DND-41 (cell line): Measurements from ENCODE around the gene PLAAT5.
"Not testable (repeated sequence)": the region's sequence is repeated elsewhere in the genome, so short reads cannot be mapped to it uniquely, and the experiment has no call there.

Experiments used
- ATAC-seq: fragments of 200-7000 bp; cut with Tn5 transposase; 3 replicates; pipeline ENCODE4 v1.9.1; 2021; ENCODE audit warnings: low read depth; ENCODE audit not compliant: insufficient read depth
- DNase-seq: peaks from one replicate; pipeline ENCODE4 v3.0.0-alpha.2; 2020
- H2AFZ ChIP-seq: 2 replicates; pipeline ENCODE4 v1.6.0; 2012; ENCODE audit warnings: low read depth, low read length
- H3K27ac ChIP-seq: 2 replicates; pipeline ENCODE4 v1.5.1; 2012; ENCODE audit warnings: low read length, inconsistent platforms
- H3K27me3 ChIP-seq: fragments of 200-600 bp; sonication (generic); 2 replicates; pipeline ENCODE4 v1.6.0; 2012; ENCODE audit warnings: low read length, mild to moderate bottlenecking, inconsistent platforms; ENCODE audit not compliant: insufficient read depth, poor library complexity
- H3K36me3 ChIP-seq: 2 replicates; pipeline ENCODE4 v1.5.1; 2012; ENCODE audit warnings: low read length, inconsistent platforms; ENCODE audit not compliant: insufficient read depth
- H3K4me1 ChIP-seq: 2 replicates; pipeline ENCODE4 v1.5.1; 2012; ENCODE audit warnings: mild to moderate bottlenecking, low read length; ENCODE audit not compliant: insufficient read depth
- H3K4me2 ChIP-seq: 2 replicates; pipeline ENCODE4 v1.6.0; 2012; ENCODE audit warnings: mild to moderate bottlenecking, moderate library complexity, low read length, inconsistent platforms; ENCODE audit not compliant: insufficient read depth
- H3K4me3 ChIP-seq, 2 experiments: fragments of 200-600 bp in 1 of 2; shearing (Covaris generic) in 1 of 2; 2 replicates each; pipeline ENCODE4 v1.5.1; 2012 to 2016; ENCODE audit warnings: inconsistent platforms in 2 of 2, low read length in 2 of 2, mild to moderate bottlenecking in 2 of 2, low read depth in 1 of 2, moderate library complexity in 1 of 2
- H3K79me2 ChIP-seq: 2 replicates; pipeline ENCODE4 v1.6.0; 2012; ENCODE audit warnings: low read length, inconsistent platforms; ENCODE audit not compliant: insufficient read depth
- H3K9ac ChIP-seq: 2 replicates; pipeline ENCODE4 v1.6.0; 2012; ENCODE audit warnings: low read depth, mild to moderate bottlenecking, inconsistent platforms, low read length, moderate library complexity
- H3K9me3 ChIP-seq: 2 replicates; pipeline ENCODE4 v1.5.1; 2012; ENCODE audit warnings: low read length, moderate library complexity, mild to moderate bottlenecking, inconsistent platforms; ENCODE audit not compliant: insufficient read depth, severe bottlenecking
- H4K20me1 ChIP-seq: 2 replicates; pipeline ENCODE4 v1.6.0; 2012; ENCODE audit warnings: low read length; ENCODE audit not compliant: insufficient read depth
- CTCF ChIP-seq: IDR thresholded peaks from 2 replicates; pipeline ENCODE4 v1.5.1; 2012; ENCODE audit warnings: borderline replicate concordance, low read length, moderate library complexity, mild to moderate bottlenecking; ENCODE audit not compliant: poor library complexity, severe bottlenecking; ENCODE audit errors: extremely low read depth
- EZH2 ChIP-seq: IDR thresholded peaks from 3 replicates; pipeline ENCODE4 v1.6.1; 2012; ENCODE audit warnings: borderline replicate concordance, low read depth, mild to moderate bottlenecking, moderate library complexity, low read length, inconsistent platforms; ENCODE audit not compliant: severe bottlenecking

The PLAAT5 gene

GRCh38 chr11:63444160-63444559 lies 46.8 kb downstream of the PLAAT5 start:
- Histone ChIP-seq H3K36me3 (no peaks in the 10 kb centered on the region), H2AFZ (no peak overlapping the region), H3K9me3 (no peaks in the 10 kb centered on the region), H3K27ac (no peak overlapping the region), H3K9ac (no peak overlapping the region), H3K4me3 (no peak overlapping the region), H3K4me1 (no peaks in the 10 kb centered on the region), H3K27me3 (peaks cover 6% of the 10 kb centered on the region), H3K4me2 (no peak overlapping the region), H4K20me1 (no peaks in the 10 kb centered on the region), H3K79me2 (no peaks in the 10 kb centered on the region)
- no peak for TF ChIP-seq EZH2
- no peak for TF ChIP-seq CTCF
- ATAC-seq, result no peak
- DNase-seq, result no peak

GRCh38 chr11:63443714-63444113 lies 47.3 kb downstream of the PLAAT5 start:
- no peak overlapping the region for H3K9ac ChIP-seq
- TF ChIP-seq CTCF (no peak), EZH2 (no peak)
- no peak overlapping the region for H3K4me3 ChIP-seq
- H3K4me1 ChIP-seq, result no peaks in the 10 kb centered on the region
- H3K36me3 ChIP-seq, result no peaks in the 10 kb centered on the region
- no peak for DNase-seq
- no peak overlapping the region for H3K27ac ChIP-seq
- no peak for ATAC-seq
- no peaks in the 10 kb centered on the region for H4K20me1 ChIP-seq
- no peaks in the 10 kb centered on the region for H3K9me3 ChIP-seq
- H3K4me2 ChIP-seq, result no peak overlapping the region
- H3K79me2 ChIP-seq, result no peaks in the 10 kb centered on the region
- peaks cover 4% of the 10 kb centered on the region for H3K27me3 ChIP-seq
- no peak overlapping the region for H2AFZ ChIP-seq

- H3K9ac ChIP-seq, H3K27ac ChIP-seq, DNase-seq, H3K4me3 ChIP-seq, H3K79me2 ChIP-seq, H3K4me1 ChIP-seq, ATAC-seq, H4K20me1 ChIP-seq, H3K36me3 ChIP-seq, H3K27me3 ChIP-seq, H2AFZ ChIP-seq, H3K4me2 ChIP-seq, H3K9me3 ChIP-seq: not testable (repeated sequence)
Measured at GRCh38 chr11:63435831-63436230, 55.1 kb downstream of the PLAAT5 start.

DNA sequence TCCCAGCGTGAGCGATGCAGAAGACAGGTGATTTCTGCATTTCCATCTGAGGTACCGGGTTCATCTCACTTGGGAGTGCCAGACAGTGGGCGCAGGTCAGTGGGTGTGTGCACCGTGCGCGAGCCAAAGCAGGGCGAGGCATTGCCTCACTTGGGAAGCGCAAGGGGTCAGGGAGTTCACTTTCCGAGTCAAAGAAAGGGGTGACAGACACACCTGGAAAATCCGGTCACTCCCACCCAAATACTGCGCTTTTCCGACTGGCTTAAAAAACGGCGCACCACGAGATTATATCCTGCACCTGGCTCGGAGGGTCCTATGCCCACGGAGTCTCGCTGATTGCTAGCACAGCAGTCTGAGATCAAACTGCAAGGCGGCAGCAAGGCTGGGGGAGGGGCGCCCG lies 55.6 kb downstream of the PLAAT5 start:
- not testable (repeated sequence) for H3K4me1 ChIP-seq, H3K36me3 ChIP-seq, H3K79me2 ChIP-seq, H2AFZ ChIP-seq, DNase-seq, H3K4me2 ChIP-seq, H3K9me3 ChIP-seq, H4K20me1 ChIP-seq, H3K9ac ChIP-seq, H3K4me3 ChIP-seq, ATAC-seq, H3K27ac ChIP-seq, H3K27me3 ChIP-seq

- H3K27me3 ChIP-seq, H3K4me1 ChIP-seq, H3K4me2 ChIP-seq, H3K79me2 ChIP-seq, H3K9me3 ChIP-seq, DNase-seq, H3K36me3 ChIP-seq, H3K4me3 ChIP-seq, H3K27ac ChIP-seq, H2AFZ ChIP-seq, H3K9ac ChIP-seq, H4K20me1 ChIP-seq, ATAC-seq: not testable (repeated sequence)
Measured at GRCh38 chr11:63430731-63431130, 60.2 kb downstream of the PLAAT5 start.
